Common myeloid progenitor, CD34-positive (primary cell): ENCODE measurements around the gene SNTB2.

Source experiments
- CTCF ChIA-PET: fragments of 350-600 bp; sonication (Branson Sonifier 250); formaldehyde crosslinking; loops from one replicate; lab custom pipeline; 2021; ENCODE audit warnings: antibody characterized with exemption; lab: Charles Lee
- POLR2A ChIA-PET: fragments of 350-600 bp; sonication (Branson Sonifier 250); formaldehyde crosslinking; loops from one replicate; lab custom pipeline; 2021; ENCODE audit warnings: antibody characterized with exemption; lab: Charles Lee
- DNase-seq, 3 donors: peaks; one replicate each; pipeline versions ENCODE4 v3.0.0 to v3.0.0-alpha.2; 2013
- H3K27ac ChIP-seq, 2 experiments: 1 replicate in 1 of 2; 2 replicates in 1 of 2; pipeline ENCODE4 v1.7.0; 2013; ENCODE audit warnings: inconsistent platforms in 2 of 2, low read length in 2 of 2, mild to moderate bottlenecking in 2 of 2, low read depth in 1 of 2, moderate library complexity in 1 of 2; ENCODE audit not compliant: severe bottlenecking in 2 of 2, insufficient read depth in 1 of 2, poor library complexity in 1 of 2
- H3K27me3 ChIP-seq, 5 experiments: replicated peaks in 2 of 5; 1 replicate in 3 of 5; 2 replicates in 2 of 5; pipeline versions ENCODE4 v1.6.1 to v1.7.0; 2013; ENCODE audit warnings: low read length in 4 of 5, mild to moderate bottlenecking in 2 of 5, moderate library complexity in 2 of 5, inconsistent platforms in 1 of 5; ENCODE audit not compliant: insufficient read depth in 5 of 5, control insufficient read depth in 4 of 5
- H3K36me3 ChIP-seq, 4 experiments: 1 replicate in 2 of 4; 2 replicates in 2 of 4; pipeline versions ENCODE4 v1.6.1 to v1.7.0; 2013; ENCODE audit warnings: low read length in 3 of 4, control low read depth in 1 of 4, mild to moderate bottlenecking in 1 of 4; ENCODE audit not compliant: control insufficient read depth in 4 of 4, insufficient read depth in 4 of 4
- H3K4me1 ChIP-seq, 4 experiments: 1 replicate in 3 of 4; 2 replicates in 1 of 4; pipeline versions ENCODE4 v1.6.1 to v1.7.1; 2013; ENCODE audit warnings: low read length in 3 of 4, mild to moderate bottlenecking in 3 of 4, control low read depth in 1 of 4, inconsistent platforms in 1 of 4, moderate library complexity in 1 of 4; ENCODE audit not compliant: control insufficient read depth in 4 of 4, insufficient read depth in 4 of 4; ENCODE audit errors: control extremely low read depth in 1 of 4
- H3K4me3 ChIP-seq, 7 experiments: 1 replicate in 4 of 7; 2 replicates in 3 of 7; pipeline versions ENCODE4 v1.5.1 to v1.7.0; 2013; ENCODE audit warnings: mild to moderate bottlenecking in 7 of 7, low read length in 6 of 7, moderate library complexity in 6 of 7, inconsistent platforms in 2 of 7, low read depth in 2 of 7, control low read depth in 1 of 7; ENCODE audit not compliant: insufficient read depth in 4 of 7, control insufficient read depth in 1 of 7; ENCODE audit errors: extremely low read depth in 1 of 7
- H3K9me3 ChIP-seq, 5 experiments: 1 replicate in 4 of 5; 2 replicates in 1 of 5; pipeline versions ENCODE4 v1.6.1 to v1.7.1; 2013; ENCODE audit warnings: low read length in 4 of 5, mild to moderate bottlenecking in 2 of 5, inconsistent platforms in 1 of 5, low read depth in 1 of 5, moderate library complexity in 1 of 5; ENCODE audit not compliant: control insufficient read depth in 4 of 5, insufficient read depth in 2 of 5; ENCODE audit errors: control extremely low read depth in 1 of 5
- WGBS: methylation state at CpG from one replicate; pipeline ENCODE4 v1.1.5; 2013; ENCODE audit not compliant: insufficient coverage; 5-methylcytosine and 5-hydroxymethylcytosine counted together

Gene SNTB2

GRCh38 chr16:69274699-69275235 lies 87.8 kb downstream of the SNTB2 start:
- peaks cover 0 to 11% (median 6%) of the 10 kb centered on the region in 4 experiments for H3K4me1 ChIP-seq
- H3K9me3 ChIP-seq: no peaks in the 10 kb centered on the region
- no peak overlapping the region for H3K4me3 ChIP-seq
- whole genome bisulfite sequencing: 84% methylated on average over 2 of the region's 4 CpGs
- H3K36me3 ChIP-seq: no peaks in the 10 kb centered on the region
- no peaks in the 10 kb centered on the region for H3K27me3 ChIP-seq
- ChIA-PET CTCF (interaction anchor here (0.6 to 1.4 kb wide), 2 partner anchors 13 to 512 kb away, joined by 3 to 10 read pairs; no protein-coding TSS in a partner anchor), POLR2A (interaction anchor here (0.5 to 0.7 kb wide), 2 partner anchors 28 to 82 kb away, joined by 3 to 4 read pairs; no protein-coding TSS in a partner anchor)
- no peak for DNase-seq
- no peak overlapping the region for H3K27ac ChIP-seq

- Histone ChIP-seq H3K9me3 (no peaks in the 10 kb centered on the region), H3K27ac (no peak overlapping the region), H3K4me3 (no peak overlapping the region), H3K4me1 (no peaks in the 10 kb centered on the region), H3K27me3 (no peaks in the 10 kb centered on the region), H3K36me3 (no peaks in the 10 kb centered on the region)
- ChIA-PET POLR2A (no interaction called here), CTCF (interaction anchor here (1.0 to 2.1 kb wide), 3 partner anchors 9 to 126 kb away, joined by 3 to 5 read pairs (median 3); no protein-coding TSS in a partner anchor)
- no peak for DNase-seq
- no CpG with 5 or more reads among the region's 7 CpGs for WGBS
These were observed 89.5 kb downstream of the SNTB2 start for GRCh38 chr16:69276148-69277115.

DNA sequence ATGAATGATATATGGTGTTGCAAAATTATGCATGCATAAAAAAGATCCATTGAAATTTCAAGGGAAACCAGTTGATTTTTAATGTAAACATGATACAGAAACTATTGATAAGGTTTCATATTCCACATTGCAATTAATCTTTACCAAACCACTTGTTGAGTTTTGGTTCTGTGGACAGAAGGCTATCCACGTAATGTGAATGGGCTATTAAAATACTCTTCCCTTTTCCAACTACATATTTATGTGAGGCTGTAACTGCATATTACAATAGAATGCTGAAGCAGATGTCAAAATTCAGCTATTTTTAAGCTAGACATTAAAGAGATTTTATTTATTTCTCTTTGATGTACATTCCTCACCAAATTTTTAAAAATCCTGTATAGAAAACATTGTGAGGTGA lies 90.4 kb downstream of the SNTB2 start:
- Histone ChIP-seq H3K27me3 (no peaks in the 10 kb centered on the region), H3K4me3 (no peak overlapping the region), H3K9me3 (no peaks in the 10 kb centered on the region), H3K27ac (no peak overlapping the region), H3K4me1 (no peaks in the 10 kb centered on the region), H3K36me3 (no peaks in the 10 kb centered on the region)
- no CpG with 5 or more reads among the region's 1 CpG for WGBS
- no peak for DNase-seq
- POLR2A ChIA-PET: no interaction called here
- CTCF ChIA-PET: interaction anchor here (2.1 kb wide), 1 partner anchor 124 kb away, joined by 5 read pairs; no protein-coding TSS in a partner anchor

DNA sequence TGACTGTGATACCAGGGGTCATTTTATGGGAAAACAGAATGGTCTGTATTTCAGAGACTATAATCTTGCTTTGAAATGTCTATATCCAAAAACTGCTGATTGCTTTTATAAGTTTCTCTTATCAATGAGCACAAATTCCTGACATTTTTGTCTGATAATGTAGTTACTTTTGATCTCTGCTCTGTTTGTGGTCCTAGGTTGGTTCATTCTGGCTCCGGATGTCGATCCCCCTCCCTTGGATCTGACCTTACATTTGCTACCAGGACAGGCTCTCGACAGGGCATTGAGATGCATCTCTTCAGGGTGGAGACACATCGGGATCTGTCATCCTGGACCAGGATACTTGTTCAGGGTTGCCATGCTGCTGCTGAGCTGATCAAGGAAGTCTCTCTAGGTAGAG lies 96.9 kb downstream of the SNTB2 start:
- ChIA-PET CTCF (interaction anchor here (1.4 to 9.2 kb wide), 4 partner anchors 8 to 172 kb away, joined by 3 to 155 read pairs (median 4); no protein-coding TSS in a partner anchor), POLR2A (no interaction called here)
- Histone ChIP-seq H3K27ac (no peak overlapping the region), H3K36me3 (no peaks in the 10 kb centered on the region), H3K4me1 (no peaks in the 10 kb centered on the region), H3K9me3 (no peaks in the 10 kb centered on the region), H3K4me3 (no peak overlapping the region), H3K27me3 (no peaks in the 10 kb centered on the region)
- no peak for DNase-seq
- WGBS: 100% methylated on average over 2 of the region's 4 CpGs

- Histone ChIP-seq H3K4me1 (no peaks in the 10 kb centered on the region), H3K4me3 (no peak overlapping the region), H3K9me3 (no peaks in the 10 kb centered on the region), H3K27ac (no peak overlapping the region), H3K27me3 (no peaks in the 10 kb centered on the region), H3K36me3 (no peaks in the 10 kb centered on the region)
- CTCF ChIA-PET: interaction anchor here (0.7 to 9.2 kb wide), 15 partner anchors 9 to 336 kb away, joined by 3 to 155 read pairs (median 4); no protein-coding TSS in a partner anchor
- no CpG with 5 or more reads among the region's 4 CpGs for WGBS
- no peak for DNase-seq
- POLR2A ChIA-PET: no interaction called here
These were observed 98.3 kb downstream of the SNTB2 start for GRCh38 chr16:69285240-69285639.

DNA sequence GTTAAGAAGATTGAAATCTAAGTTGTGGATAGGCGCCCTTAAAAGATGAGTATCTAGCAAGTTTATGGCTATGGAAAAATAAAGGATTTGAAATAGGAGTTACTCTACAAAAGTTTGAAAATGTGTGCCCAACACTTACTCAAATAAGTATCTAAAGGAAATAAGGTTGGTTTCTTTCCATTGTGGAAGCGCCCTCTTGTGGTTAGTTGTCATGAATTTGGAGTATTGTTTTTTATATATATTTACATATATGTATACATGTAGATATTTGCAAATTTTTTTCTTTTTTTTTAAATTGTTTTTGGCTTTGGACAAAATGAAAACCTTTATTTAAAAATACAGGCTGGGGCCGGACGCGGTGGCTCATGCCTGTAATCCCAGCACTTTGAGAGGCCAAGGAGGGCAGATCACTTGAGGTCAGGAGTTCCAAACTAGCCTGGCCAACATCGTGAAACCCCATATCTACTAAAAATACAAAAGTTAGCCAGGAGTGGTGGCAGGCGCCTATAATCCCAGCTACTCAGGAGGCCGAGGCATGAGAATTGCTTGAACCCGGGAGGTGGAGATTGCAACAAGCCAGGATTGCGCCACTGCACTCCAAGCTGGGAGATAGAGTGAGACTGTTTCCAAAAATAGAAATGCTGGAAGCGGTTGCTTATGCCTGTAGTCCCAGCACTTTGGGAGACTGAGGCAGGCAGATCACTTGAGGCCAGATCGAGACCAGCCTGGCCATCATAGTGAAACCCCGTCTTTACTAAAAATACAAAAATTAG lies 100.2 kb downstream of the SNTB2 start:
- H3K4me3 ChIP-seq: no peak overlapping the region
- no peaks in the 10 kb centered on the region for H3K4me1 ChIP-seq
- H3K9me3 ChIP-seq: no peaks in the 10 kb centered on the region
- H3K27ac ChIP-seq: no peak overlapping the region
- ChIA-PET POLR2A (interaction anchor here (1.0 kb wide), 1 partner anchor 137 kb away, joined by 5 read pairs; no protein-coding TSS in a partner anchor), CTCF (interaction anchor here (0.9 to 9.2 kb wide), 7 partner anchors 13 to 148 kb away, joined by 3 to 155 read pairs (median 9); no protein-coding TSS in a partner anchor)
- no peaks in the 10 kb centered on the region for H3K36me3 ChIP-seq
- 85% methylated on average over 6 of the region's 13 CpGs for WGBS
- H3K27me3 ChIP-seq: no peaks in the 10 kb centered on the region
- peak; percentile 73 to 85 (median 79) for DNase-seq
